Measurements from ENCODE around the gene PROC. TPM values are rescaled to one million over a fixed set of nuclear protein-coding genes. Genes with fewer than 3 reads are reported as not detected.

PROC gene
- total RNA-seq, 1 experiment from 2014 or later: 1.1 TPM

GRCh38 chr2:127387655-127388422 is 30.4 kb upstream of the PROC start, which contains the start of gene MAP3K2:
Gene MAP3K2, minus strand, starts transcription at chr2:127387975. Its CDS starts 44,846 bp downstream, at chr2:127343129.
- TF ChIP-seq POLR2AphosphoS5 (IDR thresholded peaks at IDR 0.05; ENCODE audit: low read depth, low read length) (peak; percentile 79), REST (IDR thresholded peaks at IDR 0.05; ENCODE audit: insufficient read depth in 1 of 2, low read depth in 2 of 2, low read length in 1 of 2) (no peak), CTCF (IDR thresholded peaks at IDR 0.05) (no peak), SIN3A (IDR thresholded peaks at IDR 0.05; ENCODE audit: borderline replicate concordance, insufficient read depth, low read depth, low read length) (peak; percentile 55; the same call in 1 of the 2 replicates), TCF7L2 (IDR thresholded peaks at IDR 0.05; ENCODE audit: low read depth, low read length) (no peak)
- Histone ChIP-seq H3K27me3 (ENCODE audit: control insufficient read depth, insufficient read depth, low read length) (no peaks in the 10 kb centered on the region), H3K27ac (ENCODE audit: low read length) (peak within 1 kb of the TSS; percentile 99), H3K4me3 (ENCODE audit: low read depth in 2 of 2, low read length in 2 of 2) (peak within 1 kb of the TSS; percentile 79 to 86), H3K4me1 (ENCODE audit: control insufficient read depth, insufficient read depth, low read length) (peaks cover 36% of the 10 kb centered on the region), H3K36me3 (ENCODE audit: control insufficient read depth, insufficient read depth, low read length) (no peaks in the 10 kb centered on the region), H3K9me3 (ENCODE audit: control insufficient read depth, insufficient read depth, low read depth, low read length) (no peaks in the 10 kb centered on the region)
- POLR2A ChIA-PET: no interaction called here
- intact Hi-C loops (cut with micrococcal nuclease; ENCODE audit: unreplicated experiment) (no loop called here), in situ Hi-C loops (cut with HindIII; ENCODE audit: low pct_unique_long_range_greater_than_20kb, low sequenced_read_pairs) (no loop called here)
- CTCF ChIA-PET: no interaction called here
- no peak for DNase-seq (ENCODE audit: low read depth, low spot score)
- peak; percentile 94 for ATAC-seq
- no TSS peak for BruUV-seq (replicated peaks)

GRCh38 chr2:127388423-127389164 is 29.6 kb upstream of the PROC start:
- Histone ChIP-seq H3K4me1 (ENCODE audit: control insufficient read depth, insufficient read depth, low read length) (peaks cover 36% of the 10 kb centered on the region), H3K36me3 (ENCODE audit: control insufficient read depth, insufficient read depth, low read length) (no peaks in the 10 kb centered on the region), H3K27ac (ENCODE audit: low read length) (peak overlapping the region; percentile 99), H3K4me3 (ENCODE audit: low read depth in 2 of 2, low read length in 2 of 2) (peak overlapping the region; percentile 74 to 79), H3K9me3 (ENCODE audit: control insufficient read depth, insufficient read depth, low read depth, low read length) (no peaks in the 10 kb centered on the region), H3K27me3 (ENCODE audit: control insufficient read depth, insufficient read depth, low read length) (no peaks in the 10 kb centered on the region)
- ChIA-PET POLR2A (interaction anchor here (1.0 kb wide), 1 partner anchor 19 kb away, joined by 3 read pairs; no protein-coding TSS in a partner anchor), CTCF (interaction anchor here (0.6 kb wide), 1 partner anchor 14 kb away, joined by 3 read pairs; no protein-coding TSS in a partner anchor)
- in situ Hi-C loops (cut with HindIII; ENCODE audit: low pct_unique_long_range_greater_than_20kb, low sequenced_read_pairs): no loop called here
- ATAC-seq (peak; percentile 8; the same call in 1 of the 2 replicates), DNase-seq (ENCODE audit: low read depth, low spot score) (no peak)
- TSS peak; percentile 91 for BruUV-seq (replicated peaks)
- no peak; the same call in 1 of the 2 replicates for TF ChIP-seq POLR2AphosphoS5 (IDR thresholded peaks at IDR 0.05; ENCODE audit: low read depth, low read length)
- no peak for TF ChIP-seq CTCF (IDR thresholded peaks at IDR 0.05)
- no peak for TF ChIP-seq REST (IDR thresholded peaks at IDR 0.05; ENCODE audit: insufficient read depth in 1 of 2, low read depth in 2 of 2, low read length in 1 of 2)
- TF ChIP-seq TCF7L2 (IDR thresholded peaks at IDR 0.05; ENCODE audit: low read depth, low read length): no peak
- no peak for TF ChIP-seq SIN3A (IDR thresholded peaks at IDR 0.05; ENCODE audit: borderline replicate concordance, insufficient read depth, low read depth, low read length)
- intact Hi-C loops (cut with micrococcal nuclease; ENCODE audit: unreplicated experiment): no loop called here

All from Panc1 (cell line).